HCEC 1CT (cell line): Measurements from ENCODE around the gene PRKCZ.
A peak's percentile ranks its signal among the peaks of the same experiment; 100 is the strongest.

Source experiments
- DNase-seq: peaks from one replicate; pipeline ENCODE4 v3.0.0-alpha.2; 2017

PRKCZ gene

GRCh38 chr1:2025491-2025981, 24.7 kb upstream of the PRKCZ start:
- DNase-seq, result no peak

GRCh38 chr1:2027961-2028583, 22.1 kb upstream of the PRKCZ start:
- no peak for DNase-seq

GRCh38 chr1:2028870-2029560, 21.2 kb upstream of the PRKCZ start:
- no peak for DNase-seq

GRCh38 chr1:2029561-2029960, 20.6 kb upstream of the PRKCZ start:
- no peak for DNase-seq

- DNase-seq, result no peak
Observed at GRCh38 chr1:2030076-2030871, 19.9 kb upstream of the PRKCZ start.

- DNase-seq, result no peak
Observed at GRCh38 chr1:2031546-2032540, 18.4 kb upstream of the PRKCZ start.

- DNase-seq, result no peak
Observed at GRCh38 chr1:2032737-2033136, 17.5 kb upstream of the PRKCZ start.

GRCh38 chr1:2033165-2033564, 17.0 kb upstream of the PRKCZ start:
- no peak for DNase-seq

- no peak for DNase-seq
Observed at GRCh38 chr1:2036287-2036686, 13.9 kb upstream of the PRKCZ start.

- DNase-seq, result no peak
Observed at GRCh38 chr1:2037314-2037979, 12.8 kb upstream of the PRKCZ start.

- DNase-seq, result no peak
Observed at GRCh38 chr1:2038229-2038628, 12.0 kb upstream of the PRKCZ start.

- DNase-seq, result no peak
Observed at GRCh38 chr1:2039251-2039650, 11.0 kb upstream of the PRKCZ start.

- DNase-seq, result no peak
Observed at GRCh38 chr1:2041305-2041704, 8.9 kb upstream of the PRKCZ start.

GRCh38 chr1:2041887-2042286, 8.3 kb upstream of the PRKCZ start:
- no peak for DNase-seq

GRCh38 chr1:2042830-2043773, 7.1 kb upstream of the PRKCZ start:
- DNase-seq, result no peak

GRCh38 chr1:2043886-2044285, 6.3 kb upstream of the PRKCZ start:
- DNase-seq, result no peak

- peak; percentile 8 for DNase-seq
Observed at GRCh38 chr1:2044510-2045319, 5.5 kb upstream of the PRKCZ start.

- peak; percentile 15 for DNase-seq
Observed at GRCh38 chr1:2045468-2046173, 4.6 kb upstream of the PRKCZ start.
